Stimulated activated CD8-positive, alpha-beta memory T cell treated with anti-CD3 and anti-CD28 coated beads, Interleukin-7, amount 100 ng/mL, for 48 hours (primary cell): Measurements from ENCODE around the gene RPTOR.

Source experiments
- DNase-seq, 2 donors: peaks; one replicate each; pipeline ENCODE4 v3.0.0-alpha.2; 2020; ENCODE audit warnings: low read depth in 1 of 2; ENCODE audit errors: extremely low read depth in 1 of 2

Gene RPTOR

DNA sequence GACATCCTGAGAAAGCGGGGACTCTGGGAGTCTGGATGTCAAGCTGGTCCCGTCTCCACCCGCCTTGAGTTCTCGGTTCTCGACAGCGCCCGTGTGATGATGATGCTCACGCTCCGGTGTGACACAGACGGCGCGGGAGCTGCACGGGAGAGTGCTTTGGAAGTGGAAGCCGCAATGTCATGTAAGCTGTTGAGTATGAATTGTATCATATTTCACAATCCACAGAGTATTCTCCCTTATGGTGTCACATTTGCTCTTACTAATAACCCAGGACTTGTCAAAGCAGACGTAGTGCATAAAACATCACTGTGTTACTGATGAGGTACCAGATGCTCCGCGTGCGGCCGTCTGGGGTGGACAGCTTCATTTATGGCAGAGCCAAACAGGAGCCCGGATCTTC is 229.5 kb downstream of the RPTOR start:
- no peak for DNase-seq

DNA sequence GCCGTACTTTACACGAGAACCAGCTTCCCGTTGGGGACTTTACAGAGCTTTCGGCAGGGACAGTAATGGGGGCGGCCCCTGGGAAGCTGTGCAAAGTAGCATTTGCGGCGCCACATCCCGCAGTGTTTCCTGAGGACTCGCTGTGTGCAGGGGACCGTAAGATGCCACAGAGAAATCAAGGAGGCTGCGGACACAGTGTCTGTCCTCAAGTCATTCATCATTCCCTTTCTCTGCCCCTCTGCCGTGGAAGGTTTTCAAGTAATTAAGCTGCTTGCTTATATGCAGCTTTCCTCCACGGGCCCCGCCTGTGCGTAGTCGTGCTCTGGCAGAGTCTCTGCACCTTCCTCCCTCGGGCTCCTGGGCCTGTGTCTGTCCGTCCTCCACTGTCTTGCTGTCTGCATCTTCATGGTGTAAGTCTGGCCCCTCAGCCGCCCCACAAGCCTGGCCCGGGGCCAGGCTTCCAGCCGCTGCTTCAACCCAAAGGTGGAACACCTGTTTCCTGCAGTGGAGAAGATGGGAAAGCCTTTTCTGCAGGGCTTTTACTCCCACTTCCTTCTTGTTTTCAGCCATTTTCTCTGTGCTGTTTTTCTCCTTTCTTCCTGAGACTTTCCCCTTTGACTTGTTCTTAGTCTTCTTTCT is 230.1 kb downstream of the RPTOR start:
- no peak for DNase-seq

- DNase-seq = no peak
Observed at GRCh38 chr17:80775863-80776262, 231.2 kb downstream of the RPTOR start.

GRCh38 chr17:80777274-80777673 is 232.6 kb downstream of the RPTOR start:
- DNase-seq = no peak

DNA sequence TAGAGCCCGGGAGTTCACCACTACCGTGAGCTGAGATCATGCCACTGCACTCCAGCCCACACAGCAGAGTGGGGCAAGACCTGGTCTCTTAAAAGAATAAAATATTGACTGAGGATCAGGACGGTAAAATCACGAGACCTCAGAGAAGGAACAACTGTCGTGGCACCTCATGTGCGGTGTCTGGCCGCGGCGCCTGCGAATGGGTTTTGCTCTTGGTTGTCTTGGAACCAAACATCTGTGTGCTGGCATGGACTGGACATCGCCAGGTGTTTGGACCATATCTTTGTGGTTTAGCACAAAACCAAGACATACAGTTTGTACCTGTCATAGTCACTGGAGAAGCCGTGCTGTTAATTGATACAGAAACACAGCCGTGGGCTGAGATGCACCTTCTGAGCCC is 234.1 kb downstream of the RPTOR start:
- no peak for DNase-seq

DNA sequence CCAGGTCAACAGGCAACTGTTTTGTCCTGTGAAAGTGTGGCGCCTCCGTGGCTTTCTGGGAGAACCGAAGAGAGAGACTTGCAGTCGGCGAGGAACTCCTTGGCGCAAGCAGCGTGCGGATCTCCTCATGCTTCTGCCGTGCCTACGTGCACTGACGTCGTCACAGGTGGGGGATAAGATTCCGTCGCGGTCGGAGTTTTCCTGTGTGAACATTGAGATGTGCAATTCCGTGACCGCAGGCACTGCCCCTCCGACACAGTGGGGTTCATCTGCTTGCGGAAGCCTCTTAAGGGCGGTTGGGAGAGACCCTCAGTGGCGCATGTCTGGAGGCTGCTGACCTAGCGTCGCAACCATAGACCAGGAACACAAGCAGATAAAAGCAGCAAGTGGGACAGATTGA is 234.7 kb downstream of the RPTOR start:
- no peak for DNase-seq

DNA sequence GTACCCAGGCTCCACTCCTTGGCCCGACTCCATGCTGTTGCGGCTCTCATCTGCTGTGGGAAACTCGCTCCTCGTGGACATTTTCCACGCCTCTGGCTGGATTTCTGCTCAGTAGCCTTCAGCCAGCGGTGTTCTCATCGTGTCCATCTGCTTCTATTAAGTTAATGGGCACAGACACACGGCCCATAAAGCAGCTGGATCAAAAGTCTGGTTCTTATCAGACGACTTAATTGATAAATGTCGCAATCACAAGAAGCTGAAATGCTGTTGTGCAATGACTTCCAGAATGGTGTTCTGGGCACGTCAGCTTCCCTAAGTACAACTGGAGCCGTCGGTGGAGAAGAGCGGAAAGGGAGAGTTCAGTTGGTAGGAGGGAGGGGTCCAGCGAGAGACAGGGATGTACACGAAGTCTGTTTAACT is 235.3 kb downstream of the RPTOR start:
- DNase-seq = no peak

GRCh38 chr17:80780381-80781198 is 236.0 kb downstream of the RPTOR start:
- DNase-seq = no peak

DNA sequence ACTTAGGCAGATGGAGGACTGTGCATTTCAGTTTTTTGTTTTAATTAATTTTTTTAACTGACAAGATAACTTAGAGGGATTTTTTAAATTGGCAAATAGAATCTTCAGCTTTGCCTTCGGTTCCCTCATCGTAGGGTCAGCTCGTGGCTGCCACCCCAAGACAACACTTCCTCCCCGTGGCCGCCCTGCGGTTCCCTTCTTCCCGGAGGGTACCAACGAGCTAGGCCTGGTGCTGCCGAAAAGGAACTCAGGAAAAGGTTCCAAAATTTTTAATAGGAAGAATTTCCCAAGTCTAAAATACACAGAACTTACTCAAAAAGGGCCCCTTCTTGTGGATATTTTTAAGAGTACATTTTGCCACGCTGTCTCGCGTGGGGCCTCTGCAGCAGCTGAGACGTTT is 236.6 kb downstream of the RPTOR start:
- no peak for DNase-seq

GRCh38 chr17:80781807-80782277 is 237.2 kb downstream of the RPTOR start:
- no peak for DNase-seq

DNA sequence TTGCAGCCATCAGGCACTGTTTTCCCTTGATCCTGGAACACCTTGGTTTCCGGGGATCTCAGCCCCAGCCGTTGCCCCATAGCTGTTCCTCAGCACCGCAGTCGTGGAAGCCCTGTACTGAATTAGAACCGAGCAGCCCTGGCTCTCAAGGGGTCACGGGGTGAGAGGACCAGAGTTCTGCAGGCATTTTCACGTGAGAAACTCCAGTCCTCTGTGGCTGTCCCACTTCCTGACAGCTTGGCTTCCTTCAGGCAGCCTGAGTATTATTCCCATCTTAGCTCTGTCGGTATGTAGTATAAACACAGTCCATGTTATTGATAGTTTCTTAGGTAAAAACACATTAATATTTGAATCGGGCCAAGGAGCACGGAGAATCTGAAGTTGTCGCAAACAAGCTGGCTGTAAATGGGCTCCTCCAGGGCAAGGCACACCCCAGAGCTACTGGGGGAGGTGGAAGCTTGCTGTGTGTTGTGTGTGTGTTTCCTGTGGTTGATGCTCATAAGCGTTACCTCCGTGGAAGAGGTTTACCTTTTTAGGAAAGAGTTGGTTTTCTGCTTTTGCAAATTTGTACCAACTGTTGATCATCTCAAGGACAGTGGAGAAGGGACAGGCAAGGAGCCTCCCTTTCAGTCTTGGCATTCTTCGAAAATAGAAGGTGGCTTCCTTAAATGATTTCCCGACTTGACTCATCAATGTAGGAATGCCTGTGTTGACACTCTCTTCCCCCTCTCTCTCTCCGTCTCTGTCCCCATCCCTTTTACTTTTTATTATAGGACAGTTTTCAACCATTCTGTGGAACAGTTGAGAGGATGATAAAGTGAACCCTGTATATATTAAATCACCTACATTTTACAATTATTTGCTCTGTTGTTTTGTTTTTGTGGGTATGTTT is 238.1 kb downstream of the RPTOR start:
- no peak for DNase-seq

- DNase-seq = no peak
Observed at GRCh38 chr17:80783486-80783885, 238.8 kb downstream of the RPTOR start.

GRCh38 chr17:80783971-80784370 is 239.3 kb downstream of the RPTOR start:
- DNase-seq = no peak

DNA sequence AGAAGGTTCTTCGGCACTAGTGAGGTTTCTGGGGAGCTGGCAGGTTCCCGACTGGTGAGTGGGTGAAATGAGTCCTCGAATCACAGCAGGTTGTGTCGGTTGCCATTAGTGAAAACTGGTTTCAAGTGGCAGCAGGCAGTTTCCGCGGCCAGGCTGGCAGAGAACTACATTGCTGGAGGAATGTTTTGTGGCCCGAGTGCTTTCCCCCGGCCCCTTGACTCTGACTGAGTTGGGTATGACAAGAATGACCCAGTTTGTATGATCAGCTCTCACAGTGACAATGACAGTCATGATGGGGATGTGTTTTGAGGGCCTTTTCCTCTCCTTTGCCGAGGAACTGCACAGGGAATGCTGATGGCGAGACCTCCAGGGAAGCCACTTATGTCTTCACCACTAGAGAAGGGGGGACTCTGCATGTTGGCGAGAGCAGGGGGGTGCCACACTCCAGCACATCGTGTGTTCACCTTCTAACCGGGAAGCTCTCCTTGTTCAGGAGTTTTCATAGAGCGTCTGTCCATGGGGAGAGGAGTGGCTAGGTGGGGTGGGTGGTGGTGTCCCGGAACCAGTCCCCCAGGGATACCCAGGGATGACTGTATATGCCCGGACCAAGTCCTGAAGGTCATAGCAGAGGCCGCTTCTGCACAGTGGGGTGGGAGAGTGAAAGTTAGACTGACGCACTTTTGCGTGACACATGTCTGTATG is 241.0 kb downstream of the RPTOR start:
- peak in 1 of 2 donors; percentile 44 for DNase-seq

DNA sequence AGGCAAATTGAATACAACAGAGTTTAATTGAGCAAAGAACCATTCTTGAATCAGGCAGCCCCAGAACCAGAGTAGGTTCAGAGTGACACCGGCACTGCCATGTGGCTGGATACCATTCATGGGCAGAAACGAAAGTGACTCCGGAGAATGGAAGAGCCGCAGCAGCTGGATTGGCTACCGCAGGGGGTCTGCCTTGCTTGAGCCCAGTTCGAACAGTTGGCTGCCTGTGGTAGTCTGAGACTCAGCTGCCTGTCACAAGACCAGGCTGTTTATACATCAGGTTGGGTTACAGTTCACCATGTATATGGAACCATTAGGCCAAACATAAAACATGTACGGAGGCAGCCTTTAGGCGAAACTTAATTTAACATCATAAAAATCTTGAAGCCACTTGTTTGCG is 241.8 kb downstream of the RPTOR start:
- no peak for DNase-seq

DNA sequence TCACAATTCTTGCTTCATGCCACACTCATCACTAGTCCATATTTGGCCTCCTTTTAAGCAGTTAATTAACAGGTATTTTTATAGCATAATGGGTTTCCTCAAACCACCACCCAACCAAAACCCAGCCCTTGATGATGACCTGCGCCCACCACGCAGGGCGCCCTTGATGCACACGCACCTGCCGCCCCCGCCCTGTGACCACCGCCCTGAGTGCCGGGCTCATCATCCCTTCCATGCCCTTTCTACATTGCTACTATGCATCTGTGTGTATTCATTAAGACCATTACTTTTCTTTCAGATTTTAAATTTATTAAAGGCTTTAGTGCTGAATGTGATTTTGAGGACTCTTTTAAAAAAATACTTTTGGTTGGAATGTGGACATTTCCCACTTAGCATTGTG is 242.2 kb downstream of the RPTOR start:
- DNase-seq = no peak

- no peak for DNase-seq
Observed at GRCh38 chr17:80787881-80788280, 243.2 kb downstream of the RPTOR start.

GRCh38 chr17:80789356-80789902 is 244.8 kb downstream of the RPTOR start:
- peak in 1 of 2 donors; percentile 34 for DNase-seq

GRCh38 chr17:80790021-80790765 is 245.6 kb downstream of the RPTOR start:
- no peak for DNase-seq
